ENCODE data around the gene ATRIP.

Gene ATRIP

DNA sequence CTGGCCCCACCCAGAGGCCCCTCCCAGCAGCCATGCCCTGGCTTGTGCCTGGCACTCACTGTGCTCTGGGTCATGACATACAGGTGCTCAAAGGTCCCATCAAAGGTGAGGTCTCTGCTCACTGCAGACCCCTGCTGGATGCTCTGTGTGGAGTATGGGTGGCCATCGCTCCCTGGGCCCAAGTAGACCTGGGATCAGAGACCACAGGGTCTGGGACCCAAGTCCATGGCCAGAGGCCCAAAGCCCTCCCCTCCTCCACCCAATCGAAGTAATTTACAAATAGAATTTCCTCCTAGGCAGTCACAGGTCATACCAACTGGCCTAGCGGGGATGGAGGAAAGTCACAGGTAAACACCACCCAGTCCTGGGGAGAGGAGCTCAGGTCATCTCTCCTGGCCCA is 24.3 kb upstream of the ATRIP start:
- Mint-ChIP-seq H3K9me3 (no peaks in the 10 kb centered on the region), H3K4me1 (peaks cover 35% of the 10 kb centered on the region), H3K4me3 (no peak overlapping the region), H3K27ac (no peak overlapping the region), H3K36me3 (ENCODE audit: low read depth) (peaks cover 5% of the 10 kb centered on the region), H3K27me3 (ENCODE audit: low read depth, poor library complexity) (no peaks in the 10 kb centered on the region)
- TF ChIP-seq, protein P1, sequence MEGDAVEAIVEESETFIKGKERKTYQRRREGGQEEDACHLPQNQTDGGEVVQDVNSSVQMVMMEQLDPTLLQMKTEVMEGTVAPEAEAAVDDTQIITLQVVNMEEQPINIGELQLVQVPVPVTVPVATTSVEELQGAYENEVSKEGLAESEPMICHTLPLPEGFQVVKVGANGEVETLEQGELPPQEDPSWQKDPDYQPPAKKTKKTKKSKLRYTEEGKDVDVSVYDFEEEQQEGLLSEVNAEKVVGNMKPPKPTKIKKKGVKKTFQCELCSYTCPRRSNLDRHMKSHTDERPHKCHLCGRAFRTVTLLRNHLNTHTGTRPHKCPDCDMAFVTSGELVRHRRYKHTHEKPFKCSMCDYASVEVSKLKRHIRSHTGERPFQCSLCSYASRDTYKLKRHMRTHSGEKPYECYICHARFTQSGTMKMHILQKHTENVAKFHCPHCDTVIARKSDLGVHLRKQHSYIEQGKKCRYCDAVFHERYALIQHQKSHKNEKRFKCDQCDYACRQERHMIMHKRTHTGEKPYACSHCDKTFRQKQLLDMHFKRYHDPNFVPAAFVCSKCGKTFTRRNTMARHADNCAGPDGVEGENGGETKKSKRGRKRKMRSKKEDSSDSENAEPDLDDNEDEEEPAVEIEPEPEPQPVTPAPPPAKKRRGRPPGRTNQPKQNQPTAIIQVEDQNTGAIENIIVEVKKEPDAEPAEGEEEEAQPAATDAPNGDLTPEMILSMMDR (IDR thresholded peaks at IDR 0.05) = no peak
- DNase-seq = no peak

DNA sequence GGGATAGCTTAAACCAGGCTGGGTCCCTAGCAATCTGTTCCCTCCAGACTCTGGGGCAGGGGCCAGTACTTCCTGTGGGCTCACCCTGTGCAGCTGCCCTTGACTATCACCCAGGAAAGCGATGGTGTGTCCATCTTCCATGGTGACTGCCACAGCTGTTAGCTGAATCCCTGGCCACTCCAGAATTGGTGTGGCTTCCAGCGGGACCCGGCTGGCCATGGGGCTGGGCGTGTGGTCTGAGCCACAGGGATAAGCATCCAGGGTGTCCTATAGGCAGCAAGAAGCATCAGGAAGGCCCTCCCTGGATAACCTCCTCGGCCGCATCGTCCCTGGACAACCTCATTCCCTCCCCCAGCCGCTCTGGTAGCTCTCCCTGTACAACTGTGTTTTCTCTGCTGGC is 23.9 kb upstream of the ATRIP start:
- H3K27me3 Mint-ChIP-seq (ENCODE audit: low read depth, poor library complexity) = no peaks in the 10 kb centered on the region
- no peak for DNase-seq
- H3K4me1 Mint-ChIP-seq = peaks cover 39% of the 10 kb centered on the region
- no peaks in the 10 kb centered on the region for H3K9me3 Mint-ChIP-seq
- peak overlapping the region; percentile 91 for H3K27ac Mint-ChIP-seq
- H3K4me3 Mint-ChIP-seq = no peak overlapping the region
- peaks cover 5% of the 10 kb centered on the region for H3K36me3 Mint-ChIP-seq (ENCODE audit: low read depth)
- TF ChIP-seq, protein P1 (IDR thresholded peaks at IDR 0.05) = no peak

DNA sequence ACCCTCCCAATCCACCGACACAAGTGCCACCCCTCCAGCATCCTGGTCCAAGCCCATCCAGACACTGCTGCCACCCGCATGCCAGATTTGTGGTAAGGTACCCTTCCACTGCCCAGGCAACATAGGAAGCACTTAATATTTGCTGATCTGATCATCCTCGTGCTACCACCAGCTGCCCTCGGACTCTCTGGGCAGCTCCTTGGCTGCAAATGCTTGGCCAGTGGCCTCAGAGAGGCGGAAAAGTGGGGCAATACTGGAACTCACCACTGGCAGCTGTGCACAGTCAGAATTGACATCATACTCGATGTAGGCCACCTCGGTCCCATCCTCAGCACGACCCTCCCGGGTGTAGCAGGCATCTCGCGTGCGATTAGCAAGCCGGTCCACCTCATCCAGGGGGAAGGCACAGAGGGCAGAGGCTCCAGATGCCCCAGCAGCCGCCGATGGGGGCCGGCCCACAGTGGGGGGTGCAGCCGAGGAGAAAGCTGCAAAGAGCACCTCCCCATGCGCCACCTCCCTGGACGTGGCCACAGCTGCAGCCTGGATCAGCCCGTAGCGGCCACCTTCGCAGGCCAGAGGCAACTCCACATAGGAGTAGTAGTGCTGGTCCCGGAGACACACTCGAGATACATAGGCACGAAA is 23.2 kb upstream of the ATRIP start:
- TF ChIP-seq, protein P1 (IDR thresholded peaks at IDR 0.05) = no peak
- H3K4me1 Mint-ChIP-seq = peaks cover 46% of the 10 kb centered on the region
- no peaks in the 10 kb centered on the region for H3K9me3 Mint-ChIP-seq
- no peak overlapping the region for H3K4me3 Mint-ChIP-seq
- no peaks in the 10 kb centered on the region for H3K27me3 Mint-ChIP-seq (ENCODE audit: low read depth, poor library complexity)
- DNase-seq = no peak
- H3K36me3 Mint-ChIP-seq (ENCODE audit: low read depth) = peaks cover 5% of the 10 kb centered on the region
- H3K27ac Mint-ChIP-seq = peak overlapping the region; percentile 91

DNA sequence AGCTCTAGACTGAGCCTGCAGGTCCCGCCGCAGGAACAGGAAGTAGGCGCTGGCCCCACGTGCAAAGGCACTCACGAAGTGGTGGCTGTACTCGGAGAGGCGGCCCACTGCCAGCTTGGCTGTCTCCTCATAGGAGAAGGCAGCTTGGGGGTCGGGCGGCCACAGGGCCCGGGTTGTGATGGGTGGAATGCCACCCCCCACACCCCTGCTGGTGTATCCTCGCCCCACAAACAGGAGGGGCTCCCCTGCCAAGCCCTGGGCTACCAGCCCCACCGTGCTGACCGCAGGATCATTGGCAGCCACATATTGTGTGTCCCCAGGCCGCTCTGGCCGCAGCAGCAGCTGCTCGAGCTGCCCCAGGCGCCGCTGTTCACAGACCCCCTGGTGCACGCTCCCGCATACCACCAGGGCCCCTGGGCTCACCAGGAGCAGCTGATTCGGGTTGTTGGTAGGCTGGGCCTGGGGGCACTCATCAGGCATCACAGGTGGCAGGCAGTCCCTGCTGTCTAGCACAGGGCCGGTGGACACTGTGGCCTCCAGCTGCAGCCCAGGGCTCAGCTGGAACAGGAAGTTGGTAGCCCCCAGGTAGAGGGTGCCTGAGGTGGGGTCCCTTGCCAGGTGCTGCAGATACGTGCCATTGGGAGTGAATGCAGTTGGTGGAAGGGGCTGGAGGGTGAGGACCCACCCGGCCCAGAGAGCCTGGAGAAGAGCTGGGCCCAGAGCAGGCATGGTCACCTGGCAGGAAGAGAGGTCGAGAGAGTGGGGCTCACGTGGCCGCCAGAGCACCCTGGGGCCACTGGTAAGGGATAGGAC is 22.4 kb upstream of the ATRIP start:
- Mint-ChIP-seq H3K4me3 (no peak overlapping the region), H3K4me1 (peaks cover 48% of the 10 kb centered on the region), H3K27ac (peak overlapping the region; percentile 54), H3K9me3 (no peaks in the 10 kb centered on the region), H3K27me3 (ENCODE audit: low read depth, poor library complexity) (no peaks in the 10 kb centered on the region), H3K36me3 (ENCODE audit: low read depth) (peaks cover 5% of the 10 kb centered on the region)
- TF ChIP-seq, protein P1 (IDR thresholded peaks at IDR 0.05) = no peak
- DNase-seq = no peak

DNA sequence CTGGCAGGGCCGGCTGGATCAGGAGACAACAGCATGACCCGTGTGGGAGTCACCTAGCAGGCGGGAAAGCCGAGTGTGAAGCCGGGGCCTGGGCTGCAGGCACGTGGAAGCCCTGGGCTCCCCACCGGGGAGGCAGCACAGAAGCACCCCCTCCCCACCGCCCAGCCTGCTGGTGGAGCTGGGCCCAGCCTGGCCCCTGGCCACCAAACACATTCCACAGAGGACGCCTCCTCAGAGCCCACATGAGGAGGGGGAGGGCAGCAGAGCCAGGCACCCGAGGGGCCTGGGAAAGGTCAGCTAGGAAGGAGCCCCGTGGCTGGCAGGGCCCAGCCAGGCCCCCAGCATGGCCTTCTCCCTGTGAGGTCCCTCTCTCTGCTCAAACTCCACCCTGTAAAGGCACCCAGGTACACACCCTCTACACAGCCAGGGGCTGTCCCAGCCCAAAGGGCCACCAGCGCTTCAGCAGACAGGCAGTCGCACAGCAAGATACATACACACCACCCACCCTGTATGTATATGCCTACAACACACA is 21.2 kb upstream of the ATRIP start:
- H3K4me1 Mint-ChIP-seq = peaks cover 51% of the 10 kb centered on the region
- peak overlapping the region; percentile 46 for H3K4me3 Mint-ChIP-seq
- peak; percentile 41 for DNase-seq
- H3K9me3 Mint-ChIP-seq = no peaks in the 10 kb centered on the region
- peaks cover 5% of the 10 kb centered on the region for H3K36me3 Mint-ChIP-seq (ENCODE audit: low read depth)
- TF ChIP-seq, protein P1 (IDR thresholded peaks at IDR 0.05) = no peak
- peak overlapping the region; percentile 72 for H3K27ac Mint-ChIP-seq
- H3K27me3 Mint-ChIP-seq (ENCODE audit: low read depth, poor library complexity) = no peaks in the 10 kb centered on the region

Data from nephron progenitor cell (in vitro differentiated cells).